Subcutaneous adipose tissue (tissue), 4 donors: ENCODE results near the gene AGBL4. TPM values are rescaled to one million over a fixed set of nuclear protein-coding genes. Genes with fewer than 3 reads are reported as not detected.

Source experiments
- CTCF ChIP-seq: fragments of 450-650 bp; IDR thresholded peaks from one replicate; pipeline ENCODE4 v1.5.1; 2016; ENCODE audit warnings: low read depth, mild to moderate bottlenecking, control low read depth, antibody characterized with exemption, moderate library complexity
- total RNA-seq, 4 donors: library from RNA; depleted of rRNA; stranded (reverse); fragments of >200 nt; gene quantifications; one replicate each; pipeline ENCODE4 v1.1.0, GENCODE V29; 2016

Gene AGBL4
- total RNA-seq, 4 donors from 2014 or later: 0.16 to 3.6 (median 0.59) TPM

GRCh38 chr1:48876330-48876785, 1147.4 kb downstream of the AGBL4 start:
- no peak for TF ChIP-seq CTCF

- TF ChIP-seq CTCF: no peak
Observed at GRCh38 chr1:48875552-48876329, 1148.0 kb downstream of the AGBL4 start.

GRCh38 chr1:48873944-48874343, 1149.8 kb downstream of the AGBL4 start:
- TF ChIP-seq CTCF: no peak

- no peak for TF ChIP-seq CTCF
Observed at GRCh38 chr1:48870596-48870995, 1153.2 kb downstream of the AGBL4 start.

- no peak for TF ChIP-seq CTCF
Observed at GRCh38 chr1:48869116-48869893, 1154.4 kb downstream of the AGBL4 start.

- no peak for TF ChIP-seq CTCF
Observed at GRCh38 chr1:48864913-48865312, 1158.8 kb downstream of the AGBL4 start.

- TF ChIP-seq CTCF: no peak
Observed at GRCh38 chr1:48859456-48859855, 1164.3 kb downstream of the AGBL4 start.
